Pons (tissue), 1 donor: Measurements from ENCODE around the gene PARP4.
"Not testable (repeated sequence)": the region's sequence is repeated elsewhere in the genome, so short reads cannot be mapped to it uniquely, and the experiment has no call there.

Source experiments
- DNase-seq: peaks from one replicate; pipeline ENCODE4 v3.0.0-alpha.2; 2016; ENCODE audit warnings: low spot score

The PARP4 gene

DNA sequence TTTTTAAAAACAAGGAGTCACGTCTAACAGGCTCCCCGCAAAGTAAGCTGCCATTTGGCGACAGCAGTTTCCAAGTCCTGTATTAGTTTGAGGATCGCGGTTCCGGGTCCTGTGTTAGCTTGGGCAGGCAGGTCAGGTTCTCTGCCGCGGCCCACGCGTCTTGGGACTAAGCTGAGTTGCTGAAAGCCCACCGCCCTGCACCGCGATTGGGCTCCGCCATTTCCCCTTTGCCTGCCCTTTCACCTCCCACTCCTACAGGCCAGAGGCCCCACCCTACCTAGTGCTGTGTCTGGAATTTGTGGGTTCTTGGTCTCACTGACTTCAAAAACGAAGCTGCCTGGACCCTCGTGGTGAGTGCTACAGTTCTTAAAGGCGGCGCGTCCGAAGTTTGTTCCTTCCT, 6.8 kb downstream of the PARP4 start:
- no peak for DNase-seq

- no peak for DNase-seq
Observed at GRCh38 chr13:24505256-24505655, 7.3 kb downstream of the PARP4 start.

GRCh38 chr13:24503379-24503696, 9.2 kb downstream of the PARP4 start:
- DNase-seq: no peak

GRCh38 chr13:24502533-24503378, 9.8 kb downstream of the PARP4 start:
- no peak for DNase-seq

GRCh38 chr13:24500977-24501376, 11.6 kb downstream of the PARP4 start:
- DNase-seq: no peak

- DNase-seq: no peak
Observed at GRCh38 chr13:24497742-24498141, 14.8 kb downstream of the PARP4 start.

DNA sequence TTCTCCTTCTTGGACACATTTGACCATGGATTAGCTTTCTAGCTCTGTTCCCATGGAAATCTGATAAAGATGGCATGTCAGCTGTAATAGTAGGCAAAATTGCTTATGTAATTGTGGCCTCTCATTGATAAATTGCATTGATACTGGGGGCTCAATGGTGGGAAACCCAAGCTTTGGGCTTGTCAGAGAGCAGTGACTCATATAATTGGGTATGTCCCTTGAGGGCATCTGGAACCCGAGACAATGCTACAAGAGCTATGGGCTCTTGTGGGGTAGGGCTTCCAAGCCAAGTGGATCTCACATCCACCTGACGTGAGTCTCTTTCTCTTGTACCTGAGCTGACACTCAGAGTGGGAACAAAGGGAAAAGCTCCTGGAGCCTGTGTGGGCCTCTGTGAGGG, 16.3 kb downstream of the PARP4 start:
- DNase-seq: not testable (repeated sequence)

DNA sequence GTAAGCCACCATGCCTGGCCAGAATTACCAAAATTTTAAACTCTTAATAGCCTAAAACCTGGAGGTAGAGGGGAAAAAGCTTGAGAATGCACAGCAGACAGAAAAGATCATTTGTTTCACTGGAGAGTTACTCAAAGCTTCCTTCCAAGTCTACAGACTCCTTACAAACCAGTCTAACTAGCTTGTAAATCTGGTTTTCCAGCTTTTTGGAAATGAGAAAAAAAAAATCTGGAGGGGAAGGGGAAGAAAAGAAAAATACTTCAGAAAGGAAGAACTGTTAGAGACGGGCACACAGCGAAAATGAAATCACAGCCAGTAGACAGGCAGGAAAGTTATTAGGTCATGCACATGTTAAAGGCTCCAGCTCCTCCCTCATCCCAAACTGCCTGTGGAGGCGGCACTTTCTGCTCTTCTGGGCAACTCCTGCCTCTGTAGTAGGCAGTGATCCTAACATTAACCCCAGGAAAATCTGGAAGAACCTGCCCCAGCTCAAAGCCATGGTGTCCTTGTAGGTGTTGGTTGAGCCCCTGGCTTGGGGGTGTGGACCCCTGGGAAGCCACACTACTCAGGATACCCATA, 17.3 kb downstream of the PARP4 start:
- no peak for DNase-seq

- DNase-seq: no peak
Observed at GRCh38 chr13:24493356-24493755, 19.2 kb downstream of the PARP4 start.

GRCh38 chr13:24491845-24492244, 20.7 kb downstream of the PARP4 start:
- no peak for DNase-seq

GRCh38 chr13:24489721-24490120, 22.9 kb downstream of the PARP4 start:
- DNase-seq: no peak

DNA sequence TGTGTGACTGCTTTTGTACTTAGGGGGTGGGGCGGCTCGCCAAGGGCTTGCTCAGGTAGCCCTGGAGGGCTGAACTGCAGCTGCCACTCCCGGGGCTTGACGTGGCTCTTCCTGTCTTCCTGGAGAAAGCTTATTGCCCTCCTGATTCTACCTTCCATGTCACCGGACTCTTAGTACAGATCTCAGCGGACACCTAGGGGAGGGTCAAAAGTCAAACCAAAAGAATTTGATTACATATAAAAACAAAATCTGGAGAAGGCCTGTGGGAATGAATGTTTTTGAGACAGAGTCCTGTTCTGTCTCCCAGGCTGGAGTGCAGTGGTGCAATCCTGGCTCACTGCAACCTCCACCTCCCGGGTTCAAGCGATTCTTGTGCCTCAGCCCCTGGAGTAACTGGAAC, 24.5 kb downstream of the PARP4 start:
- not testable (repeated sequence) for DNase-seq

GRCh38 chr13:24486017-24486657, 26.4 kb downstream of the PARP4 start:
- DNase-seq: not testable (repeated sequence)

GRCh38 chr13:24473686-24474085, 38.9 kb downstream of the PARP4 start:
- no peak for DNase-seq

DNA sequence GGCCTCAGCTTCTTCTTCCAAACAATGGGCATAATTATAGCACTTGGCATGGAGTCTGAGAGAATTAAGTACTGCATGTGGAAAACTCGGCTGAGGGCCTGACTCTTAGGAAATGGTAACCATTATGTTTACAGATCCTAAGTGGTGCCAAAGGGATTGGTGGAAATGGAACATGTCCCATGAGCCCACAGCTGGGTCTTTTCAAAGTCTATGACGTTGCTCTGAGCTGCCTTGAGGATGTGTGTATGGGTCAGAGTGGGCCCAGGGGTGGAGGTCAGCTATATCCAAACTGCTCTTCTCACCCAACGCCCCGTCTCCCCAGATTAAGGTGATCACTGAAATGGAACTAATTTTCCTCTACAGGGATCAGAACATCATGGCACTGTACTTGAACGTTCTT, 40.4 kb downstream of the PARP4 start:
- DNase-seq: not testable (repeated sequence)

GRCh38 chr13:24463078-24463477, 49.5 kb downstream of the PARP4 start:
- no peak for DNase-seq

- DNase-seq: no peak
Observed at GRCh38 chr13:24460256-24460655, 52.3 kb downstream of the PARP4 start.

DNA sequence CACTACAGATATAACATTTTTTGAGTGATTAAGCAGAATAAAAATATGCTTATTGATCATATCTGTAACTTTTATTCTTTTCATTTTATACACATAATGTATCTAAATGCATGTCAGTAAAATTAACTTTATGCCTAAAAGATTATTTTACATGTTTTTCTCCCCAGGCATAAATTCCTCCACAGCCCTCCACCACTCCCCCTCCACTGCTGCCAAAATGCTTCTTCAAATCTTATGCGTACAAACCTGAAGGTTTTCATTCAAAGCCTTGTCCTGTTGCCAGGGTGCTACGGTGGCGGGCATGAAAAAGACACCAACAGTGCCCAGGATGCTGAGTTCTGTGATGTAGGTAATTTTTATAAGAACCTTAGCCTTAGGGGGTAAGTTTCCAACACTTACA, 52.9 kb downstream of the PARP4 start:
- DNase-seq: no peak

DNA sequence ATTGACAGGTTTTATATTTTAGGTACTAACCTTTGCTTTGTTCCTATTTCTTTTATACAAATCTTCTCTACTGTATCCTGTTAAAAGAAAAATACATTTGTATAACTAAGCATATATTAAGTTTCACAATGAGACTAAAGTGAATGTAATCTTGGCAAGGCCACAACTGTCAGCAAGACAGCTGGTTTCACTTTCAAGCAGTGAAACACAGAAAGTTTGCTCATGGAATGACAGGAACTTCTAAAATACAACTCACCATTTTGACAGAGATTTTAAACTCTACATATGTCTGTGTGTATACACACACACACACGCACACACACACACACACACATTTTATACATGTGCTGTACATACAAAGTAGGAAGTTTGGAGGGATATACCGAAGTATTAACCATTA, 53.3 kb downstream of the PARP4 start:
- DNase-seq: no peak

- DNase-seq: no peak
Observed at GRCh38 chr13:24458736-24459135, 53.8 kb downstream of the PARP4 start.

- DNase-seq: no peak
Observed at GRCh38 chr13:24456396-24456795, 56.2 kb downstream of the PARP4 start.

- DNase-seq: no peak
Observed at GRCh38 chr13:24454056-24454455, 58.5 kb downstream of the PARP4 start.

DNA sequence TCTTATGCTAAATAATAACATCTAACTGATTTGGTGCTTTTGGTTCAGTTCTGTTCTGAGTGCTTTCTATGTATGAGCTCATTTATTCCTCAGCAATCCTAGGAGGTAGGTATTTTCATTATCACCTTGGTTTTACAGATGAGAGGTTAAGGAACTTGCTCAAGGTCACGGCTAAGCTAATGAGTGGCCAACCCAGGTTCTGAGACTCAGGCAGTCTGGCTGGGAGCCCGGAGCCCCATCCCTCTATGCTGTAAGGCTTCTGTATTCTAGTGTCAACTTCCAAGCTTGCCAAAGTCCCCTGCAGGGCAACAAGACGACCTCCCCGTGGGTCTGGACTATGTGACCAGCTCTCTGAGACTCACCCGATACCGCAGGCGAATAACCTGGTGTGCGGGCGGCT, 60.5 kb downstream of the PARP4 start:
- no peak for DNase-seq
